AG09309 (cell line): ENCODE measurements around the gene GSTM5.

Experiments
- DNase-seq: peaks from one replicate; pipeline ENCODE4 v3.0.0-alpha.2; 2010; ENCODE audit warnings: low read depth
- H3K4me3 ChIP-seq: 2 replicates; pipeline ENCODE4 v1.5.1; 2011; ENCODE audit warnings: mild to moderate bottlenecking, low read depth, low read length, moderate library complexity; ENCODE audit not compliant: control insufficient read depth
- TF ChIP-seq, protein P1 (sequence below): IDR thresholded peaks from 2 replicates; pipeline ENCODE4 v1.5.1; 2011; ENCODE audit warnings: mild to moderate bottlenecking, low read depth, low read length, inconsistent platforms; ENCODE audit not compliant: insufficient read depth, control insufficient read depth; ENCODE audit errors: missing control alignments

GSTM5 gene

DNA sequence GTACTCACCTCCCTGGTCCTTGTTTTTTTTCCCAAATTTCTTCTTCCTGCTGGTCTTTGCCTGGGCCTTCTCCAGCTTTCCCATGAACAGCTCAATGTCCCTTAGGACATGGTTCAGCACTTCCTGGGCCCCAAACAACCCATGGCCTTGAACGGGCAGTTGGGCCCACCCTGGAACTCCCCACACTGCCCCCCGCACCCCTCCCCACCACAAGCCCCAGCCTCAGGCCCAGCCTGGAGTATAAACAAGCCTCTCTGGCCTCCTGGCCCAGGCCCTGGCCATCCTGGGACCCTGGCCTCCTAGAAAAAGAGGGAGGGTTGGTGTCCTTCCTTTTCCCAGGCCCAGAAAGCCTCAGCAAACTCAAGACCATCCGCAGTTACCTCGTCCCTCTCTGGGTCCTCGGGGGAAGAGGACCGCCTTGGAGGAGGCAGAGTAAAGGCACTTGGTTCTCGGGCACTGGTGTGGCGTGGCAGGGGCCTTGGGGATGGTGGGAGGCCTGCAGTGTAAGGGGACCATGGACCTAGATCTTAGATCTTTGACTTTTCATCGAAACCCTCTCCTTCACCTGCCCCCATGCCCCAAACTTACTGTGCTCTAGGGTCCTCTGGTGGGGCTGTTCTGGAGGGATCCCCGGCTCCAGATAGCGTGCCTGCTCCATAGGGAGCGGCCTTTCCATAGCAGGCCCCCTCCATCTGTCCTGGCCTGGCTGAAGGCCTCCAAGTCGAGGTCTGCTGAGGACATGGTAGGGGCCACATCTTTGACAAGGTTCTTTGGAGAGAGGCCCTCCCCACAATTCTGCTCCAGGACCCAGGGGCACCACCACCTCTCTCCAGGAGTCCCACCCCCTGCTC lies 46.1 kb downstream of the GSTM5 start:
- DNase-seq, result no peak
- TF ChIP-seq, protein P1, sequence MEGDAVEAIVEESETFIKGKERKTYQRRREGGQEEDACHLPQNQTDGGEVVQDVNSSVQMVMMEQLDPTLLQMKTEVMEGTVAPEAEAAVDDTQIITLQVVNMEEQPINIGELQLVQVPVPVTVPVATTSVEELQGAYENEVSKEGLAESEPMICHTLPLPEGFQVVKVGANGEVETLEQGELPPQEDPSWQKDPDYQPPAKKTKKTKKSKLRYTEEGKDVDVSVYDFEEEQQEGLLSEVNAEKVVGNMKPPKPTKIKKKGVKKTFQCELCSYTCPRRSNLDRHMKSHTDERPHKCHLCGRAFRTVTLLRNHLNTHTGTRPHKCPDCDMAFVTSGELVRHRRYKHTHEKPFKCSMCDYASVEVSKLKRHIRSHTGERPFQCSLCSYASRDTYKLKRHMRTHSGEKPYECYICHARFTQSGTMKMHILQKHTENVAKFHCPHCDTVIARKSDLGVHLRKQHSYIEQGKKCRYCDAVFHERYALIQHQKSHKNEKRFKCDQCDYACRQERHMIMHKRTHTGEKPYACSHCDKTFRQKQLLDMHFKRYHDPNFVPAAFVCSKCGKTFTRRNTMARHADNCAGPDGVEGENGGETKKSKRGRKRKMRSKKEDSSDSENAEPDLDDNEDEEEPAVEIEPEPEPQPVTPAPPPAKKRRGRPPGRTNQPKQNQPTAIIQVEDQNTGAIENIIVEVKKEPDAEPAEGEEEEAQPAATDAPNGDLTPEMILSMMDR, result no peak
- H3K4me3 ChIP-seq, result no peak overlapping the region

DNA sequence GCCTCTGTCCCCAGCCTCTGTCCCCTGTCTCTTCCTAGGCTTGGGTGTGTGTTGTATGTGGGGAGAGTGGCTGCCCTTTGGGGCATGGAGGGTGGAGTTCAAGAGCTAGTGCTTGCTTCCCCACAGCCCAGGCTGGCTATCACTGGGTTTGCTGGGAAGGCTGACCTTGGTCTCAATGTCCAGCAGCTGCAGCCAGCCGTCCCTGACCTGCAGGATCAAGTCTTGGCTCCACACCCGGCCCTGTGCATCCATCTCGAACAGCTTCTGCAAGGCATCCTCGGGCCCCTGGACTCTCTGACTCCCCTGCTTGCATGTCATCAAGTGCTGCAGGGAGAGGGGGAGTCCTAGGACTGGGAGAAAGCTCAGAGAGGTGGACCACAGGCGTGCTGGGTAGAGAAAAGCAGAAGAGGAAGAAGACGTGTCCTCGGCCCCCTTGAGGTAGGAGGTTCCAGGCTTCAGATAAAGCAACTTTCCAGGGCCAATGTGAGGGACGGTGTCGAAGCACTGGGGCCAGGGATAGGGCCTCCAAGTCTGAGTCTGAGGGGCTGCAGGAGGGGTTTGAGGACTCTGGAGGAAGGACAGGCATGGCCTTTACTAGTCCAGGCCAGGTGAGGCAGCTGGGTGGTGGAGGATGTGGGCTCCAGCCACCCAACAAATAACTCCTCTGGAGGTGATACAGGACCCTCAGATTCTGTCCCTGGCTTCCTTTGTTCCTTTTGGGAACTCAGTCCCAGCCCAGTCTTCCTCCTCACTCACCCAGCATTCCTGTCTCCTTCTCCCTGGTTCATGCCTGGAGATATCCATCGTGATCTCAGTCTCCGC lies 47.7 kb downstream of the GSTM5 start:
- H3K4me3 ChIP-seq, result no peak overlapping the region
- TF ChIP-seq, protein P1, result no peak
- DNase-seq, result no peak

DNA sequence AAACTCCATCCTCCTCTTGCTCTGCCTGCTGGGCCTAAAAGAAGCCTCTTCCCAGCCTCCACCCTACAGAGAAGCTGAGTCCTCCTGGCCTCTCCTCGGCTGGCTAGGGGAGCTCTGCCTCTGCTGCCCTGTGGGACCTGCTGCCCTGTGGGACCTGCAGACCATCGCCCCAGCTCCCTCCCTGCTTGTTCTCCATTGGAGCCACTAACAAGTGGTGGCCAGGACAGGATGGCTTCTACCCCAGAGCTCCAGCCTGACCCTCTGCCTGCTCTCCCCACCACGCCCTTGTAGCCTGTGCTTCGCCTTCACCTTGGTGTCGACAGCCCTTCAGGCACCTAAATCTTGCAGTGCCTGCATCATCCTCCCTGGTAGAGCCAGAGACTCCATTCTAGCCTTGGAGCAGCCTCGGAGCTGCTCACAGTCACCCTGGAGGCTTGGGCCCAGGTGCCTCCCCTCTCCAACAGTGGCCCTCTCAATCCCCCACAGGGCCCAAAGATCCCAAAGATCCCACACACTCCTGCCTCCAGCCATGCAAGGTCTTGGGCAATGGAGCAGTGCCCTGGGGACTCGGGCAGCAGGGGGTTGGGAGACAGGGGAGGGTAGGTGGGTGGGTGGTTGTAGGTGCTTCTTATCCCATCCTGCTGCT lies 48.7 kb downstream of the GSTM5 start:
- no peak overlapping the region for H3K4me3 ChIP-seq
- no peak for DNase-seq
- TF ChIP-seq, protein P1, result no peak

DNA sequence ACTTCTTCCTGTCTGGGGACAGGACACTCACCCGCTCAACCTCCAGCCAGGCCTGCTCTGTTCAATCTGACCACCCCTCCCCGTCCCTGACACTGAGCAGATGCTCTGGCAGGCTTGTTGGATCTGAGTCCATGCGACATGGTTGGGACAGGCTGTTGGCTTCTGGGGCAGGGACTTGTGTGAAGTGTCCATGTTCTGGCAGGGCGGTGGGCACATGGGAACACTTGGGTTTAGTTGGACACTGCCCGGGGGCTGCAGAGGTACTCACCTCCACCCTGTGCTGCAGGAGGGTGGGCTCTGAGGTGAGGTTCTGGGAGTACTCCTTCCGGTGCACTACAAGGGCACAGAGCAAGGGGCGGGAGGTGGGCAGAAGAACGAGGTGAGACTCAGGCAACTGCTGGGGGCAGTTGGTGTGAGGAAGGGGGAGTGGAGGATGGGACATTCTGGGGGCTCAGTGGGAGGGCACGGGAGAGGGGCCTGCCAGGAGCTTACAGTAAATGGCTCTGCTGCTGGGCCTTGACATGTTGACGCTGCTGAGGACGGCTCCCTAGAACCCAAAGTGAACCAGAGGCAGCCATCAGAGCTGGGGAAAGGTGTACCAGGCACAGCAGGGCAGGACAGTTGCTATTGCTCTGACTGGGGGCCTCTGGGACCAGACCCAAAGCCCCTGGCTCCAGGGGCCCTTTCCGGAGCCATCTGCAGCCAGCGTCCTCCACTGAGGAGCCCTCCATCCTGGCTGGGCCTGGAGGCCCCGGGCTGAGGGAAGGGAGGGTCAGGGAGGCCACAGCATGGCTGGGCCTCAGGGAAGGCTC lies 49.4 kb downstream of the GSTM5 start:
- no peak overlapping the region for H3K4me3 ChIP-seq
- TF ChIP-seq, protein P1, result no peak
- no peak for DNase-seq

DNA sequence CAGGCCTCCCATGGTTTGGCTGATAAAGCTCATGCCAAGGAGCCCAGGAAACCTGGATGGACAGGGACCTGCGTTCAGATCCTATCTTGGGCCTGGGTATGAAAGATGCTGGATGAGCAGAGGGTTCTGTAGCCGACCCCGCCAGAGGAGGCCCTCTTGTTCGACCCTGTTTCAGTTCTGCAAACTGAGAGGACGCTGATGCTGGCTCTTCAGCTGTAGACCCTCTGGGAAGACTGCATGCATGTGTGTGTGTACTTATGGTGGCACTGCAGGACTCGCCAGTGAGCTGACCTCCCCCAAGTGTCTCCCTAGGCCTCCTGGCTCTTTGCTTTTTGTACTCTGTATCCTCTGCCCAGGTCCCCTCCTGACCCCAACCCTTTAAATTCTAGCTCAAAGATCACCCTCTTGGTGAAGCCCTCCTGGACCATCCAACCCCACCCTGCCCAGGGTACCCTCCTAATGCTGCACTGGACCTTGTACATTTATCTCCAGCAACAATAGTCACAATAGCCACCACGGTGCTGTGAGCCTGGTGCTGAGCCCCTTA lies 50.1 kb downstream of the GSTM5 start:
- TF ChIP-seq, protein P1, result no peak
- DNase-seq, result no peak

More for the DNA sequence above, 50.1 kb downstream of the GSTM5 start:
- no peak overlapping the region for H3K4me3 ChIP-seq
